Nephron progenitor cell (in vitro differentiated cells): ENCODE measurements around the gene SIK3.

Experiments
- DNase-seq: peaks from one replicate; pipeline ENCODE4 v3.0.0; 2021
- H3K27ac Mint-ChIP-seq: 2 replicates; pipeline ENCODE4 v1.8.0; 2021; ENCODE audit warnings: mild to moderate bottlenecking, moderate library complexity, mixed read lengths
- H3K27me3 Mint-ChIP-seq: 2 replicates; pipeline ENCODE4 v1.8.0; 2021; ENCODE audit warnings: mild to moderate bottlenecking, low read depth, mixed read lengths; ENCODE audit not compliant: poor library complexity
- H3K36me3 Mint-ChIP-seq: 2 replicates; pipeline ENCODE4 v1.8.0; 2021; ENCODE audit warnings: low read depth, mixed read lengths
- H3K4me1 Mint-ChIP-seq: 2 replicates; pipeline ENCODE4 v1.8.0; 2021; ENCODE audit warnings: mixed read lengths
- H3K4me3 Mint-ChIP-seq: 2 replicates; pipeline ENCODE4 v1.8.0; 2021; ENCODE audit warnings: mild to moderate bottlenecking, moderate library complexity, mixed read lengths
- H3K9me3 Mint-ChIP-seq: 2 replicates; pipeline ENCODE4 v1.8.0; 2021; ENCODE audit warnings: mild to moderate bottlenecking, moderate library complexity, mixed read lengths
- CTCF ChIP-seq: fragments of 200-600 bp; sonication (generic); IDR thresholded peaks from 2 replicates; pipeline ENCODE4 v1.5.0; 2021; ENCODE audit warnings: antibody characterized with exemption

The SIK3 gene

GRCh38 chr11:117010808-117011540 lies 87.3 kb downstream of the SIK3 start:
- H3K27ac Mint-ChIP-seq = peak overlapping the region; percentile 71
- H3K27me3 Mint-ChIP-seq = no peaks in the 10 kb centered on the region
- H3K36me3 Mint-ChIP-seq = no peaks in the 10 kb centered on the region
- peaks cover 5% of the 10 kb centered on the region for H3K4me1 Mint-ChIP-seq
- H3K4me3 Mint-ChIP-seq = no peak overlapping the region
- no peak for DNase-seq
- H3K9me3 Mint-ChIP-seq = no peaks in the 10 kb centered on the region
- no peak for TF ChIP-seq CTCF

- TF ChIP-seq CTCF = no peak
- Mint-ChIP-seq H3K4me1 (peaks cover 5% of the 10 kb centered on the region), H3K27me3 (no peaks in the 10 kb centered on the region), H3K4me3 (no peak overlapping the region), H3K36me3 (no peaks in the 10 kb centered on the region), H3K9me3 (no peaks in the 10 kb centered on the region), H3K27ac (peak overlapping the region; percentile 91)
- no peak for DNase-seq
These were observed 88.2 kb downstream of the SIK3 start for GRCh38 chr11:117009905-117010605.

DNA sequence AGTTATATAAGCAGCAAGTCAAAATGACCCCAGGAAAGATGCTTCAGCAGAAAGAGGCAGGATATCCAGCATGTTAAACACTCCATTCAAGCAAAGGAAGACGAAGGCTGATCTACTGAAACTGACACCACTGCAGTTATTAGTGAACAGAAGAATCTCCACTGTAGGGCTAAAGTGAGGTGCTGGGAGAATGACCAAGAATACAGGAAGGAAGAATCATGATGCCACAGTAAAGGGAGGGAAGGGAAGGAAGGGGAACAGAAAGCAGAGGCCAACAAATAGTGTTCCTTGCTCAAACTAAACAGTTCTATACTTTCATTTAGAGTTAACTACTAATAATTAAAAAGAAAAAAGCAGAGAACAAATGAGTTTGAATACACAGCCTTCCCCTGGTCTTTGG lies 92.5 kb downstream of the SIK3 start:
- no peaks in the 10 kb centered on the region for H3K9me3 Mint-ChIP-seq
- no peak for DNase-seq
- H3K4me1 Mint-ChIP-seq = peaks cover 34% of the 10 kb centered on the region
- TF ChIP-seq CTCF = no peak
- no peak overlapping the region for H3K4me3 Mint-ChIP-seq
- H3K27ac Mint-ChIP-seq = peak overlapping the region; percentile 7
- H3K36me3 Mint-ChIP-seq = no peaks in the 10 kb centered on the region
- H3K27me3 Mint-ChIP-seq = no peaks in the 10 kb centered on the region

GRCh38 chr11:117002639-117003299 lies 95.5 kb downstream of the SIK3 start:
- Mint-ChIP-seq H3K27ac (peak overlapping the region; percentile 49), H3K9me3 (no peaks in the 10 kb centered on the region), H3K4me1 (peaks cover 34% of the 10 kb centered on the region), H3K27me3 (no peaks in the 10 kb centered on the region), H3K36me3 (no peaks in the 10 kb centered on the region), H3K4me3 (no peak overlapping the region)
- no peak for DNase-seq
- no peak for TF ChIP-seq CTCF

- Mint-ChIP-seq H3K36me3 (no peaks in the 10 kb centered on the region), H3K4me1 (peaks cover 29% of the 10 kb centered on the region), H3K27ac (no peak overlapping the region), H3K4me3 (no peak overlapping the region), H3K27me3 (no peaks in the 10 kb centered on the region), H3K9me3 (no peaks in the 10 kb centered on the region)
- no peak for DNase-seq
- TF ChIP-seq CTCF = no peak
These were observed 98.1 kb downstream of the SIK3 start for GRCh38 chr11:117000014-117000737.
